Endothelial cell (in vitro differentiated cells): ENCODE measurements around the gene RFFL. TPM values are rescaled to one million over a fixed set of nuclear protein-coding genes. Genes with fewer than 3 reads are reported as not detected.
"Not testable (repeated sequence)": the region's sequence is repeated elsewhere in the genome, so short reads cannot be mapped to it uniquely, and the experiment has no call there.

Experiments
- DNase-seq: peaks from one replicate; pipeline ENCODE4 v3.0.0; 2021; ENCODE audit warnings: low spot score
- H3K27ac Mint-ChIP-seq: one replicate; pipeline ENCODE4 v1.8.0; 2021; ENCODE audit warnings: mixed read lengths, inconsistent platforms; ENCODE audit not compliant: unreplicated experiment
- H3K27me3 Mint-ChIP-seq: one replicate; pipeline ENCODE4 v1.8.0; 2021; ENCODE audit warnings: mild to moderate bottlenecking, moderate library complexity, mixed read lengths, inconsistent platforms; ENCODE audit not compliant: unreplicated experiment
- H3K36me3 Mint-ChIP-seq: one replicate; pipeline ENCODE4 v1.8.0; 2021; ENCODE audit warnings: mild to moderate bottlenecking, low read depth, mixed read lengths, inconsistent platforms; ENCODE audit not compliant: unreplicated experiment
- H3K4me1 Mint-ChIP-seq: one replicate; pipeline ENCODE4 v1.8.0; 2021; ENCODE audit warnings: mild to moderate bottlenecking, mixed read lengths, inconsistent platforms; ENCODE audit not compliant: unreplicated experiment
- H3K4me3 Mint-ChIP-seq: one replicate; pipeline ENCODE4 v1.8.0; 2021; ENCODE audit warnings: mild to moderate bottlenecking, mixed read lengths, inconsistent platforms; ENCODE audit not compliant: unreplicated experiment
- H3K9me3 Mint-ChIP-seq: one replicate; pipeline ENCODE4 v1.8.0; 2021; ENCODE audit warnings: mixed read lengths, inconsistent platforms; ENCODE audit not compliant: unreplicated experiment
- CTCF ChIP-seq: fragments of 200-600 bp; sonication (generic); IDR thresholded peaks from one replicate; pipeline ENCODE4 v1.5.0; 2021; ENCODE audit warnings: antibody characterized with exemption; ENCODE audit not compliant: unreplicated experiment
- long read RNA-seq: library from polyadenylated mRNA; unstranded; transcript quantifications from one replicate; pipeline ENCODE4 v2.0.0, GENCODE V29; 2020; ENCODE audit not compliant: unreplicated experiment
- total RNA-seq: library from RNA; stranded (reverse); fragmentation: NEBNext Ultra II Directional; extraction: Animal tissue kit (Norgen Biotek cat#: 25700); gene quantifications from one replicate; pipeline ENCODE4 v1.2.1, GENCODE V29; 2021; ENCODE audit not compliant: unreplicated experiment

RFFL gene
- 20.6 TPM for total RNA-seq
- long read RNA-seq, full-length matches to known transcripts: 4 of 9 reads
- long read RNA-seq, partial matches to known transcripts: 0 of 9 reads
- long read RNA-seq, other reads (novel, unspliced or antisense): 5 of 9 reads

GRCh38 chr17:35063514-35064223, at the start of gene RFFL:
Gene RFFL (minus strand): TSS chr17:35063707. CDS start chr17:35026553, 37,154 bp downstream.
- peaks cover 3% of the 10 kb centered on the region for H3K27me3 Mint-ChIP-seq
- no peaks in the 10 kb centered on the region for H3K9me3 Mint-ChIP-seq
- no peak within 1 kb of the TSS for H3K4me3 Mint-ChIP-seq
- no peak for TF ChIP-seq CTCF
- peak within 1 kb of the TSS; percentile 95 for H3K27ac Mint-ChIP-seq
- H3K4me1 Mint-ChIP-seq: peaks cover 10% of the 10 kb centered on the region
- H3K36me3 Mint-ChIP-seq: no peaks in the 10 kb centered on the region
- DNase-seq: peak; percentile 66

GRCh38 chr17:35110791-35111190, 47.3 kb upstream of the RFFL start:
- DNase-seq, H3K9me3 Mint-ChIP-seq, H3K4me1 Mint-ChIP-seq, H3K27ac Mint-ChIP-seq, H3K4me3 Mint-ChIP-seq, H3K27me3 Mint-ChIP-seq: not testable (repeated sequence)
- H3K36me3 Mint-ChIP-seq: peaks cover 11% of the 10 kb centered on the region

GRCh38 chr17:35104844-35105450, 41.4 kb upstream of the RFFL start:
- Mint-ChIP-seq H3K9me3 (no peaks in the 10 kb centered on the region), H3K4me3 (no peak overlapping the region), H3K27ac (no peak overlapping the region), H3K36me3 (peaks cover 29% of the 10 kb centered on the region), H3K4me1 (no peaks in the 10 kb centered on the region), H3K27me3 (no peaks in the 10 kb centered on the region)
- DNase-seq: no peak
- TF ChIP-seq CTCF: no peak

GRCh38 chr17:35103271-35103670, 39.8 kb upstream of the RFFL start:
- Mint-ChIP-seq H3K4me3 (no peak overlapping the region), H3K9me3 (no peaks in the 10 kb centered on the region)

GRCh38 chr17:35101725-35102124, 38.2 kb upstream of the RFFL start:
- peaks cover 33% of the 10 kb centered on the region for H3K36me3 Mint-ChIP-seq
- no peaks in the 10 kb centered on the region for H3K9me3 Mint-ChIP-seq
- no peaks in the 10 kb centered on the region for H3K4me1 Mint-ChIP-seq
- no peaks in the 10 kb centered on the region for H3K27me3 Mint-ChIP-seq
- TF ChIP-seq CTCF: no peak
- no peak overlapping the region for H3K4me3 Mint-ChIP-seq
- no peak for DNase-seq
- H3K27ac Mint-ChIP-seq: no peak overlapping the region

More at GRCh38 chr17:35103271-35103670, 39.8 kb upstream of the RFFL start:
- H3K4me1 Mint-ChIP-seq: no peaks in the 10 kb centered on the region
- TF ChIP-seq CTCF: no peak
- H3K27ac Mint-ChIP-seq: no peak overlapping the region
- peaks cover 33% of the 10 kb centered on the region for H3K36me3 Mint-ChIP-seq
- no peak for DNase-seq
- no peaks in the 10 kb centered on the region for H3K27me3 Mint-ChIP-seq
